GM13977 (cell line): ENCODE data around the gene SLC2A1.

Experiments used
- DNase-seq: peaks from one replicate; pipeline ENCODE4 v3.0.0; 2012; ENCODE audit warnings: low spot score
- CTCF ChIP-seq: IDR thresholded peaks from 2 replicates; pipeline ENCODE4 v1.5.1; 2012; ENCODE audit warnings: mild to moderate bottlenecking, control low read depth; ENCODE audit not compliant: insufficient read depth; ENCODE audit errors: extremely low read depth, missing control alignments
- in situ Hi-C: fragments of 300-500 bp; cut with MboI; formaldehyde crosslinking; loops from one replicate; pipeline ENCODE4 v1.12.0; 2022; ENCODE audit warnings: low sequenced_read_pairs, low pct_unique_long_range_greater_than_20kb, mixed read lengths, inconsistent platforms; ENCODE audit not compliant: unreplicated experiment

Gene SLC2A1

GRCh38 chr1:42938645-42939615 lies 19.7 kb downstream of the SLC2A1 start:
- TF ChIP-seq CTCF = no peak
- in situ Hi-C loops = no loop called here
- DNase-seq = no peak

- in situ Hi-C loops = no loop called here
- TF ChIP-seq CTCF = no peak
- DNase-seq = no peak
Observed at GRCh38 chr1:42937836-42938644, 20.6 kb downstream of the SLC2A1 start.

- in situ Hi-C loops = no loop called here
- TF ChIP-seq CTCF = no peak
- no peak for DNase-seq
Observed at GRCh38 chr1:42937141-42937696, 21.4 kb downstream of the SLC2A1 start.

- no peak for TF ChIP-seq CTCF
- no peak for DNase-seq
- in situ Hi-C loops = no loop called here
Observed at GRCh38 chr1:42936309-42937078, 22.2 kb downstream of the SLC2A1 start.

- no peak for DNase-seq
- in situ Hi-C loops = no loop called here
- no peak for TF ChIP-seq CTCF
Observed at GRCh38 chr1:42935971-42936308, 22.7 kb downstream of the SLC2A1 start.
